OCI-LY3 (cell line): ENCODE data around the gene DPT.

Source experiments
- CTCF ChIP-seq: fragments of 200-600, 300-600 bp; sonication (generic); IDR thresholded peaks from 2 replicates; pipeline ENCODE4 v1.5.1; 2014; ENCODE audit warnings: antibody characterized with exemption, low read length, low read depth
- EZH2phosphoT487 ChIP-seq: fragments of 200-600 bp; shearing (Covaris generic); IDR thresholded peaks from 2 replicates; pipeline ENCODE4 v1.6.1; 2018; ENCODE audit warnings: antibody characterized with exemption, mixed run types, low read depth

DNA sequence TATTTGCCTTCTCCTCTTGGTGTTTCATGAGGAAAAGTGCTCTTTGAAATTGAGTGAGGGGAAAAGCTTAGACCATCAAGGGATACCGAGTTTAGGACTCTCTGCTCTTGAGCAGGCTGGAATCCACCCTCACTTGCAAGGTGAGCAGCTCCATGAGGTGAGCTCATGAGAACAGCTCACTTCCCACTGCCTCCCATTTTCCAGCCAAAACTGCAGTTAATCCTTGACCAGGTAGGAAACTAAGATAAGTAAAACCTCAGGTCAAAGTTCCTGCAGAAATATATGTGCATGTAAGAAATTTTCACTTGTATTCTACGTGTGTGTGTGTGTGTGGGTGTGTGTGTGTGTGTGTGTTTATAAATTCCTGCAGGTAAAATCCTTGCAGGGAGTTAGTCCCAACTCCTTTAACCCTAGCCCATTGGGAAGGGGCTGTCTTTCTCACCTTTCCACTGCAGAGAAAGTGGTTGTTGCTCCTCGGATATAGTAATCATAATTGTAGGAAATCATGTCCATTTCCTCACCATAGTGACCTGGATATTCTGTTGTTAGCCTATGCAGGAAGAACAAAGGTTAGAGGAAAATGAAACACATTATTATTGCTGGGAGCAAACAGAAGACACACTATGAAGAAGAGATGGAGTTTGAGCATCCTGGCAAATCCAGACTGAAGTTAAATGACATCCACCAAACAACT, 28.3 kb downstream of the DPT start:
- TF ChIP-seq CTCF: no peak
- TF ChIP-seq EZH2phosphoT487: no peak
